Measurements from ENCODE around the gene PLEKHH1.
"Not testable (repeated sequence)": the region's sequence is repeated elsewhere in the genome, so short reads cannot be mapped to it uniquely, and the experiment has no call there.

Gene PLEKHH1

DNA sequence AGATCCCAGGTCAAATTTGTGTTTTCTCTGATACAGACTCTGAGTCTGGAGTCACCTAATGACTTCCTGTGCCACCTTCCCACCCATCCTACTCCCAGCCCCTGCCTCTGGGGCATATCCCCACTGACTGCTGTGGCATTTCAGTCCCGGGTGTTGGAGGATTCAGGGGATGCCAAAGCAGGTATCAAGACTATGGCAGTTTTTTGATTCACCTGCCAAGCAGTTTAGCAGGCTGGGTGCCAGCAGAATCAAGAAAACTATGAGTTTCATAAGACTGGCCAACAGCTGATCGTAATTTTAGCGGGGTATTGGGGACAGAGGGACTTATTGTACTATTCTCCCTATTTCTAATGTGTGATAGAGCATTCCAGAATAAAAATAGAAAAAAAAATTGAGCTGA is 4.6 kb downstream of the PLEKHH1 start:
- Mint-ChIP-seq H3K27ac (no peak overlapping the region), H3K4me1 (peaks cover 48% of the 10 kb centered on the region), H3K36me3 (ENCODE audit: low read depth) (peaks cover 10% of the 10 kb centered on the region), H3K27me3 (ENCODE audit: low read depth, poor library complexity) (no peaks in the 10 kb centered on the region), H3K9me3 (no peaks in the 10 kb centered on the region), H3K4me3 (no peak overlapping the region)
- TF ChIP-seq, protein P1, sequence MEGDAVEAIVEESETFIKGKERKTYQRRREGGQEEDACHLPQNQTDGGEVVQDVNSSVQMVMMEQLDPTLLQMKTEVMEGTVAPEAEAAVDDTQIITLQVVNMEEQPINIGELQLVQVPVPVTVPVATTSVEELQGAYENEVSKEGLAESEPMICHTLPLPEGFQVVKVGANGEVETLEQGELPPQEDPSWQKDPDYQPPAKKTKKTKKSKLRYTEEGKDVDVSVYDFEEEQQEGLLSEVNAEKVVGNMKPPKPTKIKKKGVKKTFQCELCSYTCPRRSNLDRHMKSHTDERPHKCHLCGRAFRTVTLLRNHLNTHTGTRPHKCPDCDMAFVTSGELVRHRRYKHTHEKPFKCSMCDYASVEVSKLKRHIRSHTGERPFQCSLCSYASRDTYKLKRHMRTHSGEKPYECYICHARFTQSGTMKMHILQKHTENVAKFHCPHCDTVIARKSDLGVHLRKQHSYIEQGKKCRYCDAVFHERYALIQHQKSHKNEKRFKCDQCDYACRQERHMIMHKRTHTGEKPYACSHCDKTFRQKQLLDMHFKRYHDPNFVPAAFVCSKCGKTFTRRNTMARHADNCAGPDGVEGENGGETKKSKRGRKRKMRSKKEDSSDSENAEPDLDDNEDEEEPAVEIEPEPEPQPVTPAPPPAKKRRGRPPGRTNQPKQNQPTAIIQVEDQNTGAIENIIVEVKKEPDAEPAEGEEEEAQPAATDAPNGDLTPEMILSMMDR (IDR thresholded peaks at IDR 0.05) = no peak
- no peak for DNase-seq

DNA sequence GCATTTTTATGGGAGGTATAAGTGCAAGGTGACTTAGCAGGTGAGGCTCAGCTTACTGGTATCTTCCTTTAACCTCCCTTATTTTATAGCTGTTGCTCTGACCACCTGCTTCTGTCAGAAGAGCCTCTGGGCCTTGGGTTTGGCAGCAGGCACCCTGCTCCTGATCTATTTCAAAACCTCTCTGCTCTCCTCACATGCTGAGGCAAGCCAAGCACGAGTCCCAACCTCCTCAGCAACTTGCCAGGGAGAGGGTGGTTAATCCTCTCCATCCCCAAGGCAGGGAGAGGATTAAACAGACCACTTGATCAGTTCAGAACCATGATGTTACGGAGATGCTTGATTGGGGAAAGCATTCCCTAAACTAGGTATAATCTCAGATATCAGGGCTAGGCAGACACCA is 5.4 kb downstream of the PLEKHH1 start:
- H3K9me3 Mint-ChIP-seq = peaks cover 3% of the 10 kb centered on the region
- peaks cover 48% of the 10 kb centered on the region for H3K4me1 Mint-ChIP-seq
- H3K4me3 Mint-ChIP-seq = no peak overlapping the region
- DNase-seq = no peak
- TF ChIP-seq, protein P1 (IDR thresholded peaks at IDR 0.05) = no peak
- H3K27ac Mint-ChIP-seq = no peak overlapping the region
- peaks cover 18% of the 10 kb centered on the region for H3K36me3 Mint-ChIP-seq (ENCODE audit: low read depth)
- no peaks in the 10 kb centered on the region for H3K27me3 Mint-ChIP-seq (ENCODE audit: low read depth, poor library complexity)

DNA sequence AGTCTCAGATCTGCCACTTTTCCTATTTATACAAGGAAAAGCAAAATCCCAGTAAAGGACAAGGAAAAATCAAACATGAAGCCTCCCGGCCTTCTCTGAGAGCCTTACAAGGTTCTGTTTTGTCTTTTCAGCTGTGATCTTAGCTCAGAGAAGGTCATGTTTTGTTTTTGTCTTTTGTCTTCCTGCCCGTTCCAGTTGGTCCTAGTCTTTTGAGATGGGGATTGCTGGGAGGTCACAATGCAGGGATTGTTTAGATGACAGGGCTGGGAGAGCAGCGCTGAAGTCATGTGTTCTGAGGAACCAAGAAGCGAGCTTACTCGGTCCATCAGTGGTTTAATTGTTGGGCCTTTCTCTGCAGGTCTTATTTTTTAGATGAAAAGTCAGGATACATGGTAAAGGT is 6.0 kb downstream of the PLEKHH1 start:
- no peaks in the 10 kb centered on the region for H3K27me3 Mint-ChIP-seq (ENCODE audit: low read depth, poor library complexity)
- H3K4me3 Mint-ChIP-seq = no peak overlapping the region
- peak overlapping the region; percentile 6 for H3K27ac Mint-ChIP-seq
- TF ChIP-seq, protein P1 (IDR thresholded peaks at IDR 0.05) = no peak
- peaks cover 9% of the 10 kb centered on the region for H3K9me3 Mint-ChIP-seq
- H3K36me3 Mint-ChIP-seq (ENCODE audit: low read depth) = peaks cover 24% of the 10 kb centered on the region
- DNase-seq = no peak
- peaks cover 43% of the 10 kb centered on the region for H3K4me1 Mint-ChIP-seq

DNA sequence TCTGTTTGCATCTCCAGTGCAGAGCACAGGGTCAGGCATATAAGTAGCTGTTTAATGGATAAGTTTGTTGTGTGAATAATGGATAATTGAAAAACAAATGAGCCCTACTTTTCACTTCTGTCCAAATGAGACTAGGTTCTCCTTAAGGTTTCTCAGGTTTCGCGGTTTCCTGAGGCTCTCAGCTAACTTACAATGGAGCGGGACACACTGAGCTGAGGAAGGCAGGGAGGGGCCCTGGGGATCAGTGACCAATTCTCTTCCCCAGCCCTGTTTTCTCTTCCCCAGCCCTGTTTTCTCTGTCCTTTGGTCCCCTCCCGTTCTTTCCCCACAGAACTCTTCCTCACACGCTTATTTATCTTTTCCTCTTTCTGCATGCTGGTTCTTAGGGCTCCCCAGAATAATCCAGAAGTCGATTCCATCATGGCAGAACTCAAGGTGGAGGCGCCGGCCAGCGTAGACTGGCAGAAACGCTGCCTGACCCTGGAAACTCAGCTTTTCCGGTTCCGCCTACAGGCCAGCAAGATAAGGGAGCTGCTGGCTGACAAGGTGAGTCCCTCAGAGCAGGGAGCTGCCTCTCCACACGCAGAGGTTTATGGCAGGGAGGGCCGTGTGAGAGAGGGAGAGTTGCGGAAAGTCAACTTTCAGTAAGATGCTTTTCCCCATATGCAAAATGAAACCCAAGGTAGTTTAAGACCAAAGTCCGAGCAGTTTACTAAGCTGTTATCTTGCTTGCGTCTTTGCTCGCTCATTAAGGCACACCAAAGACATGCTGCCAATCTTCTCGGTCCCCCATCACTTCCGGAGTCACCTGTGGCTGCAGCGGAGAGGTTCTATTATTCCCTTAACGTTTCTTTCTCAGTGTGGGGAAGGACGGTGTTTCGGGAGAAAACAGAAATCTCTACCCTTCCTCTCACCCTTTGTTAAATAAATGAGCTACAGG is 8.6 kb downstream of the PLEKHH1 start:
- Mint-ChIP-seq H3K27me3 (ENCODE audit: low read depth, poor library complexity) (no peaks in the 10 kb centered on the region), H3K4me3 (peak overlapping the region; percentile 38), H3K36me3 (ENCODE audit: low read depth) (peaks cover 49% of the 10 kb centered on the region), H3K27ac (peak overlapping the region; percentile 73), H3K4me1 (peaks cover 24% of the 10 kb centered on the region), H3K9me3 (peaks cover 21% of the 10 kb centered on the region)
- DNase-seq = peak; percentile 10
- TF ChIP-seq, protein P1 (IDR thresholded peaks at IDR 0.05) = no peak

DNA sequence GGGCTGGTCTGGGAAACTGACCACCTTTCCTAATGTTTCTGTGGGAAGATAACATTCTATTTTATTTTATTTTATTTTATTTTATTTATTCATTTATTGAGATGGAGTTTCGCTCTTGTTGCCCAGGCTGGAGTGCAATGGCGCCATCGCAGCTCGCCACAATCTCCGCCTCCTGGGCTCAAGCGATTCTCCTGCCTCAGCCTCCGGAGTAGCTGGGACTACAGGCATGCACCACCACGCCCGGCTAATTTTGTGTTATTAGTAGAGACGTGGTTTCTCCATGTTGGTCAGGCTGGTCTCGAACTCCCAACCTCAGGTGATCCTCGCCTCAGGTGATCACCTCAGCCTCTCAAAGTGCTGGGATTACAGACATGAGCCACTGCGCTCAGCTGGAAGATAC is 9.5 kb downstream of the PLEKHH1 start:
- not testable (repeated sequence) for H3K27ac Mint-ChIP-seq; H3K4me3 Mint-ChIP-seq; DNase-seq; H3K27me3 Mint-ChIP-seq (ENCODE audit: low read depth, poor library complexity)
- Mint-ChIP-seq H3K9me3 (peaks cover 21% of the 10 kb centered on the region), H3K36me3 (ENCODE audit: low read depth) (peaks cover 53% of the 10 kb centered on the region), H3K4me1 (peaks cover 24% of the 10 kb centered on the region)

DNA sequence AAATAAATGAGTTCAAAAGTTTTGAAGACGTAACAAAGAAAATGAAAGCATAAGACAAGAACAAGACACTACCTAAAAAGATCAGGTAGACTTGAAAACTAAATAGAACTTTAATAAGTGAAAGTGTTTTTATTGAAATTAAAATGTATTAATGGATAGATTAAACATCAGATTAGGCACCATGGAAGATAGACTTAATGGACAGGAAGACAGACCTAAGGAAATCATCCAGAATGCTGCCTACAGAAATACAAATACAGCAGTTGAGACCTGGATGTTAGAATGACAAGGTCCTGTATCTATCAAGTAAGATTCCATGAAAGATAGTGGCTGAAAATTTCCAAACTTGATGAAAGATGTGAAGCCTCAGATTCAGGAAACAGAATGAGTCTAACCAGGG is 11.5 kb downstream of the PLEKHH1 start:
- no peaks in the 10 kb centered on the region for H3K27me3 Mint-ChIP-seq (ENCODE audit: low read depth, poor library complexity)
- peaks cover 62% of the 10 kb centered on the region for H3K36me3 Mint-ChIP-seq (ENCODE audit: low read depth)
- H3K4me3 Mint-ChIP-seq = no peak overlapping the region
- TF ChIP-seq, protein P1 (IDR thresholded peaks at IDR 0.05) = no peak
- peaks cover 18% of the 10 kb centered on the region for H3K4me1 Mint-ChIP-seq
- DNase-seq = no peak
- H3K27ac Mint-ChIP-seq = no peak overlapping the region
- H3K9me3 Mint-ChIP-seq = peaks cover 21% of the 10 kb centered on the region

Measured in nephron progenitor cell (in vitro differentiated cells).